Measurements from ENCODE around the gene ANKRD34A. TPM values are rescaled to one million over a fixed set of nuclear protein-coding genes. Genes with fewer than 3 reads are reported as not detected.

ANKRD34A gene
- total RNA-seq, 6 experiments from 2014 or later = 8.1 to 14.9 (median 10.2) TPM

DNA sequence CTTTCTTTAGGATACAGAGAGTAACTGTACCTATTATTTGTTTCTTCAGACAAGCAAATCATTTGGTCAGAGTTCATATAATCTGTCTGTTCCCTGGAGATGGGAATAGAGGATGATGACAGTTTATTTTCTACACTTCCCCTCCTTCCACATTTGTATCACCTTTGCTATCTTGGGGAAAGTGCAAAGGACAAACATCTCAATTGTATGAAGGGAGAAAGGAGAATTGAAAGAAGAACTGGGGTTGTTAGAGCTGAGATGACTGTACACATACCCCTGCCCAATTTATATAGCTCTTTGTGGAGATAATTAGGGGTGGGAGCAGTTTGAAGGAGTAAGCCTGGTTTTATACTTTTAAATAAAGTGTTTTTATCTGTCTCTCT lies 14.1 kb upstream of the ANKRD34A start:
- Mint-ChIP-seq H3K27me3 (ENCODE audit: insufficient read depth) (no peaks in the 10 kb centered on the region; the same call in 1 of the 2 replicates), H3K4me1 (ENCODE audit: low read depth) (peaks cover 22% of the 10 kb centered on the region), H3K36me3 (ENCODE audit: low read depth) (no peaks in the 10 kb centered on the region; the same call in 1 of the 2 replicates), H3K27ac (no peak overlapping the region), H3K4me3 (no peak overlapping the region), H3K9me3 (no peaks in the 10 kb centered on the region)
- TF ChIP-seq CTCF (IDR thresholded peaks at IDR 0.05) = no peak
- DNase-seq = no peak

DNA sequence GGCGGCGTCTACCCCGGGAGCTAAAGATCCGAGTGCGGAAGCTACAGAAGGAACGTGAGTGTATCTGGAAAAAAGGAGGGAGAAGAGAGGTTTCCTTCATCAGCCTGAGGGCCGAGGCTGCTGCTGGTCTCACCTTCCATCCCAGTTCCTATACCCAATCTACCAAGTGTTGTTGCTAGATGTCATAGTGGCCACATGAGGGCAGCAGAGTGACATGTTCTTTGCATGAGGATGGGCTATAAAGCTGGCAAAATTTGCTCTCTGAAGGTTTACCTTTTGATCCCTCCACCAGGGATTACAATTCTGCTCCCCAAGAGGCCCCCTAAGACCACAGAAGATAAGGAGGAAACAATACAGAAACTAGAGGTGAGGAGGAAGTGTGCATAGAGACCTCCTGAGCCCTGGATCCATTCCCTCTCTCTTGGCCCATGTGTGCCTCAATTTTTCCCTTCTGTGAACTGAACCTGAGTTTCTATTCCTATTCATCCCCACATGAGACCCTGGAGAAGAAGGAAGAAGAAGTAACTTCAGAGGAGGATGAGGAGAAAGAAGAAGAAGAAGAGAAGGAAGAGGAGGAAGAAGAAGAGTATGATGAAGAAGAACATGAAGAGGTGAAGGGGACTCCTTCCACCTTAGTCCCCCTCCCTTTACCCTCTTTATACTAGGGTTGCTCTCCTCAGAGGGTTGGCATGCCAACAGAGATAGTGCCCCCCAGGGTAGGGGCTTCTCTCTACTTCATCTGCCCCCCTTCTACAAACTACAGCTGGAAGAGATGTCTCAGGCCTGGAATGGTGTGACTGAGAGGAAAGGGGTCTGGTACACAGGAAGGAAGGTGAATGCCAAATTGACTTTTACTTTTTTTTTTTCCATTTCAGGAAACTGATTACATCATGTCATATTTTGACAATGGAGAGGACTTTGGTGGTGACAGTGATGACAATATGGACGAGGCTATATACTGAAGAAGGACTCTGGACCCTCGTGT lies 13.4 kb upstream of the ANKRD34A start:
- Mint-ChIP-seq H3K4me3 (no peak overlapping the region; the same call in 1 of the 2 replicates), H3K36me3 (ENCODE audit: low read depth) (no peaks in the 10 kb centered on the region; the same call in 1 of the 2 replicates), H3K27me3 (ENCODE audit: insufficient read depth) (no peaks in the 10 kb centered on the region; the same call in 1 of the 2 replicates), H3K27ac (no peak overlapping the region), H3K9me3 (no peaks in the 10 kb centered on the region), H3K4me1 (ENCODE audit: low read depth) (peaks cover 15% of the 10 kb centered on the region)
- DNase-seq = peak; percentile 78
- TF ChIP-seq CTCF (IDR thresholded peaks at IDR 0.05) = peak; percentile 91

- H3K9me3 Mint-ChIP-seq = no peaks in the 10 kb centered on the region
These were observed 12.6 kb upstream of the ANKRD34A start for GRCh38 chr1:145977016-145977415.

DNA sequence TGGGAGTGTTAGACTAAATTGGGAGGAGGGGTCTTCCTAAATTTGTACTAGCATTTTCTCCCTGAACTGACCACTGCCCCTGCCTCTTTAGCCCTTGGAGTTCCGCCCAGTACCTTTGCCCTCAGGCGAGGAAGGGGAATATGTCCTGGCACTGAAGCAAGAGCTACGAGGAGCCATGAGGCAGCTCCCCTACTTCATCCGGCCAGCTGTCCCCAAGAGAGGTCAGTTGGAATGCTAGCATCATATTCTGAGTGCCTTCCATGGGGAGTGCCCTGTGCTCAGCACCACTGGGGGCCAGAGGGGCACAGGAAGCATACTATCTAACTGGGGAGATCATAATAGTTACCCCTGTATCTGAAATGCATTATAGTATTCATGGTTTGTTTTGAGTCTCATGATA lies 10.8 kb upstream of the ANKRD34A start:
- no peak for TF ChIP-seq CTCF (IDR thresholded peaks at IDR 0.05)
- peak overlapping the region; percentile 60 for H3K27ac Mint-ChIP-seq
- no peaks in the 10 kb centered on the region; the same call in 1 of the 2 replicates for H3K27me3 Mint-ChIP-seq (ENCODE audit: insufficient read depth)
- DNase-seq = no peak
- H3K36me3 Mint-ChIP-seq (ENCODE audit: low read depth) = no peaks in the 10 kb centered on the region; the same call in 1 of the 2 replicates
- no peak overlapping the region for H3K4me3 Mint-ChIP-seq
- no peaks in the 10 kb centered on the region for H3K9me3 Mint-ChIP-seq
- peaks cover 15% of the 10 kb centered on the region; the same call in 1 of the 2 replicates for H3K4me1 Mint-ChIP-seq (ENCODE audit: low read depth)

More at GRCh38 chr1:145977016-145977415, 12.6 kb upstream of the ANKRD34A start:
- Mint-ChIP-seq H3K4me1 (ENCODE audit: low read depth) (peaks cover 15% of the 10 kb centered on the region; the same call in 1 of the 2 replicates), H3K4me3 (no peak overlapping the region), H3K27me3 (ENCODE audit: insufficient read depth) (no peaks in the 10 kb centered on the region; the same call in 1 of the 2 replicates), H3K27ac (no peak overlapping the region), H3K36me3 (ENCODE audit: low read depth) (no peaks in the 10 kb centered on the region; the same call in 1 of the 2 replicates)
- TF ChIP-seq CTCF (IDR thresholded peaks at IDR 0.05) = no peak
- DNase-seq = no peak

GRCh38 chr1:145974721-145975120 lies 10.3 kb upstream of the ANKRD34A start:
- Mint-ChIP-seq H3K36me3 (ENCODE audit: low read depth) (no peaks in the 10 kb centered on the region; the same call in 1 of the 2 replicates), H3K9me3 (no peaks in the 10 kb centered on the region), H3K27me3 (ENCODE audit: insufficient read depth) (no peaks in the 10 kb centered on the region; the same call in 1 of the 2 replicates), H3K27ac (no peak overlapping the region), H3K4me3 (no peak overlapping the region), H3K4me1 (ENCODE audit: low read depth) (peaks cover 15% of the 10 kb centered on the region; the same call in 1 of the 2 replicates)
- no peak for TF ChIP-seq CTCF (IDR thresholded peaks at IDR 0.05)
- no peak for DNase-seq

Measured in HFFc6 (cell line).